ENCODE results near the gene CDC6. TPM values are rescaled to one million over a fixed set of nuclear protein-coding genes. Genes with fewer than 3 reads are reported as not detected.
A peak's percentile ranks its signal among the peaks of the same experiment; 100 is the strongest.

The CDC6 gene
- total and polyA plus RNA-seq, 5 donors from 2014 or later, result 0.59 to 5.7 (median 1.4) TPM; not detected in 1

GRCh38 chr17:40322358-40323315, 35.0 kb downstream of the CDC6 start:
- Histone ChIP-seq H3K36me3 (ENCODE audit: control insufficient read depth, insufficient read depth, low read length) (no peaks in the 10 kb centered on the region), H3K4me1 (ENCODE audit: control insufficient read depth, insufficient read depth, low read length, poor library complexity, severe bottlenecking) (peaks cover 94% of the 10 kb centered on the region), H3K9me3 (ENCODE audit: control insufficient read depth in 2 of 2, low read length in 2 of 2) (no peaks in the 10 kb centered on the region), H3K4me3 (ENCODE audit: low read depth, low read length) (peak overlapping the region; percentile 83), H3K27me3 (ENCODE audit: control insufficient read depth, insufficient read depth, low read length) (no peaks in the 10 kb centered on the region), H3K27ac (ENCODE audit: insufficient read depth, low read length, poor library complexity, severe bottlenecking) (peak overlapping the region; percentile 99)
- no peaks in the 10 kb centered on the region for H3K36me3 Mint-ChIP-seq
- H3K4me3 Mint-ChIP-seq, result peak overlapping the region; percentile 92 to 99 (median 96)
- H3K9me3 Mint-ChIP-seq, result peaks cover 0 to 7% (median 0%) of the 10 kb centered on the region in 7 donors
- H3K4me1 Mint-ChIP-seq, result peaks cover 0 to 93% (median 59%) of the 10 kb centered on the region in 4 donors
- peaks cover 22% of the 10 kb centered on the region for H3K27me3 Mint-ChIP-seq
- peak; percentile 93 to 97 (median 96) for DNase-seq
- peak; percentile 38 to 40 for ATAC-seq (ENCODE audit: low read depth in 2 of 2)
- peak overlapping the region; percentile 99 to 100 (median 100) for H3K27ac Mint-ChIP-seq

DNA sequence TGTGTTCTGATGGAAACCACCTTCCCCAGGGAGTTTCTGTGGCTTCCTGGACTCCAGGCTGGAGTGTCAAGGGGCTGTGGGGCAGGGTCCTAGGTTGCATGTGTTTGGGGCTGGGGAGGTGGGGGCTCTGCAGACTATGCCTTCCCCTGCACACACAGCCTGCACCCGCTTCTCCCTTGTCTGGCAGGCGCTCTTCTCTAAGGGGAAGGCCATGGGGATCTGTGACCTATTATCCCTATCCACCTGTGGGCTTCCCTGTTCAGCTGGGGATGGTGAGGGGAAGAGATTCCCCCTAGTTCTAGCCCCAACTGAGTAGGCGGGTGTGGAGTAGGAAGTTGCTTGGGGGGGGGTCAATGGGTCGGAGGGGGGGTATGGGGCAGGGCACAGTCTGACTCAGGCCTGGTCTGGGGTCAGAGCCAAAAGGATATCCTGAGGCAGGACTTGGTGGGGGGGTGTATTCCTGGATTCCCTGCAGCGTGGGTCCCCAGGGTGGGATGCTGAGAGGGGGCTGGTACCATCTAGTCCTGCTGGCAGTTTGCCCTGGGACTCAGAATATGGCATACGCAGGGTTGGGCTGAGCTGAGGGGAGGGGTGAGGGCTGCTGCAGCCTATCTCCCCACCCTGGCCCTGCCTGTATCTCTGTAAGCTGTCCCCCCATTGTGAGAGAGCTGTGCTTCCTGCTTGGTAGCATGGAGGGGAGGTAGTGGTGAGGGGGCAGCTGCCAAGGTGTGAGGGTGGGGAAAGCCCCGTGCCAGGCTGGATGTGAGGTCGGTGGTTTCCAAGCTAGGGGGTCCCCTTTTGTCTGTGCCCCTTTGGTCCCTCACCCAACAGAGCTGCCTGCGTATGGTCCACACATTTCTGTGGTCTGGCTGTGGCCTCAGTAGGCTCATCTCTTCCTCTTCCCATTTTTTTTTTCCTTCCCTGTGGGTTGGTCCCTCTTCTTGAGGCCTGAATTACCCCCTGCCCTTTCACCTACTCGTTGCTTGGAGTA, 36.0 kb downstream of the CDC6 start:
- Mint-ChIP-seq H3K4me3 (peak overlapping the region; percentile 95 to 99 (median 96)), H3K9me3 (peaks cover 0 to 7% (median 0%) of the 10 kb centered on the region in 7 donors)
- H3K27me3 ChIP-seq (ENCODE audit: control insufficient read depth, insufficient read depth, low read length), result no peaks in the 10 kb centered on the region

DNA sequence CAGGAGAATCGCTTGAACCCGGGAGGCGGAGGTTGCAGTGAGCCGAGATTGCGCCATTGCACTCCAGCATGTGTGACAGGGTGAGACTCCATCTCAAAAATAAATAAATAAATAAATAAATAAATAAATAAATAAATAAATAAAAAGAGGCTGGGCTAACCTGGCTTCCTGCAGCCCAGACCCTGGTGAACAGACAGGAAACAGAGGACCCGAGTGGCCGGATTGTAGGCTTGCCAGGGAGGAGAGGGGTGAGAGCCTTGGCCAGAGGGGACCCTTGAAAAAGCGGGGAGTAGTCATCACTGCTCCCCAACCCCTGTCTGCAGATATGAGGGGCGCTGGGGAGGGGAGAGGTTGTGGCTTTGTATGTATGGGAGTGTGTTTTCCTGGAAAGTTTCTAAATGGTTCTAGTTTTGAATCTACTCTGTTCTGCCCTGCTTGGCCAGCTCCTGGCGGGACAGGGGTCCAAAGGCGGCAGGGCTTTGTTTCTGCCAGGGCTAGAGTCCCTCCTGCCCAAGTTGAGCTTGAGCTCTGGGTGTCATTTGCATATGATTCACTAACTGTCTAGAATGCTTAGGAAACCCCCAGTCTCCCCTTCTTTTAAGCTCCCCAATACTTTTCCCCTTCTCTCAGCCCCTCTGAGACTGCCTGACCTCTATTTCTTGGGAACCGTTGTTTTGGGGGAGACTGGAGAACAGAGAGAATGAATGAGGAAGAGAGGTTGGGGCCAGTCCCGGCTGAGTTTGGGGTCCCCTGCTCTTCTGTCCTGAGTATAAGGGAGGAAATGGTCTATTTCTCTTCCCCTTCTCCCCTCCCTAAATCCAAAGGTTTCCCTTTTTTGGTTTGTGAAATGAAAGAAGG, 37.7 kb downstream of the CDC6 start:
- H3K4me1 ChIP-seq (ENCODE audit: control insufficient read depth, insufficient read depth, low read length, poor library complexity, severe bottlenecking), result peaks cover 98% of the 10 kb centered on the region
- H3K36me3 Mint-ChIP-seq, result no peaks in the 10 kb centered on the region
- peaks cover 0 to 7% (median 0%) of the 10 kb centered on the region in 7 donors for H3K9me3 Mint-ChIP-seq
- H3K27me3 ChIP-seq (ENCODE audit: control insufficient read depth, insufficient read depth, low read length), result no peaks in the 10 kb centered on the region
- peak overlapping the region; percentile 95 to 99 (median 96) for H3K4me3 Mint-ChIP-seq
- no peak for ATAC-seq (ENCODE audit: low read depth in 2 of 2)
- peak overlapping the region; percentile 99 for H3K27ac ChIP-seq (ENCODE audit: insufficient read depth, low read length, poor library complexity, severe bottlenecking)
- no peaks in the 10 kb centered on the region for H3K36me3 ChIP-seq (ENCODE audit: control insufficient read depth, insufficient read depth, low read length)
- H3K27me3 Mint-ChIP-seq, result peaks cover 25% of the 10 kb centered on the region
- peaks cover 14 to 96% (median 68%) of the 10 kb centered on the region in 4 donors for H3K4me1 Mint-ChIP-seq
- H3K9me3 ChIP-seq (ENCODE audit: control insufficient read depth in 2 of 2, low read length in 2 of 2), result no peaks in the 10 kb centered on the region
- peak in 2 of 3 donors; percentile 46 to 53 for DNase-seq
- peak overlapping the region; percentile 81 for H3K4me3 ChIP-seq (ENCODE audit: low read depth, low read length)
- peak overlapping the region; percentile 96 to 100 (median 100) for H3K27ac Mint-ChIP-seq

More for the DNA sequence above, 36.0 kb downstream of the CDC6 start:
- ATAC-seq (ENCODE audit: low read depth in 2 of 2), result peak; percentile 5
- Histone ChIP-seq H3K4me1 (ENCODE audit: control insufficient read depth, insufficient read depth, low read length, poor library complexity, severe bottlenecking) (peaks cover 99% of the 10 kb centered on the region), H3K36me3 (ENCODE audit: control insufficient read depth, insufficient read depth, low read length) (no peaks in the 10 kb centered on the region), H3K4me3 (ENCODE audit: low read depth, low read length) (peak overlapping the region; percentile 83), H3K9me3 (ENCODE audit: control insufficient read depth in 2 of 2, low read length in 2 of 2) (no peaks in the 10 kb centered on the region), H3K27ac (ENCODE audit: insufficient read depth, low read length, poor library complexity, severe bottlenecking) (peak overlapping the region; percentile 99)
- DNase-seq, result peak; percentile 59 to 85 (median 68)
- peaks cover 6 to 97% (median 65%) of the 10 kb centered on the region in 4 donors for H3K4me1 Mint-ChIP-seq
- peak overlapping the region; percentile 99 to 100 (median 100) for H3K27ac Mint-ChIP-seq
- H3K36me3 Mint-ChIP-seq, result no peaks in the 10 kb centered on the region
- H3K27me3 Mint-ChIP-seq, result peaks cover 24% of the 10 kb centered on the region

DNA sequence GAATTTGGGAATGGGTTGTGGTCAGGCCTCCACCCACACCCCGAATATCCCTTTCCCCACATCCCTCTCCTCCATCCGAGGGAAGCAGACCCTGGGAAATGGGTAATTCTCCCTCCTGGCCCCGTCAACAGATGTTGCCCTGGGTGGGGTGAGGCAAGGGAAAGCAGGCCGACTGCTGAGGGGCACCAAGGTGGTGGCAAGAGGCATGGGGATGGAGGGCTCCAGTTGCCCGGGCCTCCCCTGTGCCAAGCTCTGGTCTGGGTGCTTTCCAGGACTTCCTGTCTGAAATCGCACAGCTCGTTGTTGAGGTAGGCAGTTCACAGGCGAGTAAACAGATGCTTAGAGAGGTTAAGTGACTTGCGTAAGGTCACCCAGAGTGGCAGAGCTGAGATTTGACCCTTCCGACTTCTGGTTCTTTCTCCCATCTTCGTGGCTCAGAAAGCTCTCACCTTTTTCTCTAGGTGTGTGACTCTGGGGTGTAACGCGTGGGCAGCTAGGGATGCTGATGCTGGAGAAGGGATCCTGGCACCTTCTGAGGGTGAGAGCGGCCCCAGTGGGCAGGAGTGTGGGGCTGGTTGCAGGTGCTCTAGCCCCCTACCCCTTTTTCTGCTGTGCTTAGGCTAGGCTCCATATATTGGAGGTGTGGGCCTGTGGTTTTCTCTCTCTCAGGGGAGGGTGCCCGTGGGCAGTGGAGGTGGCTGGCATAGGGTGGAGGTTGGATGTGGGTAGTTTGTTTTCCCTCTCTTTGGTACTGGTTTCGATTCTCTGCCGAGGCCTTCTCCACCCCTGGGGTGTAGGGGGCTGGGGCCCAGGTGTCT, 38.5 kb downstream of the CDC6 start:
- peak overlapping the region; percentile 93 to 99 (median 96) for H3K4me3 Mint-ChIP-seq

DNA sequence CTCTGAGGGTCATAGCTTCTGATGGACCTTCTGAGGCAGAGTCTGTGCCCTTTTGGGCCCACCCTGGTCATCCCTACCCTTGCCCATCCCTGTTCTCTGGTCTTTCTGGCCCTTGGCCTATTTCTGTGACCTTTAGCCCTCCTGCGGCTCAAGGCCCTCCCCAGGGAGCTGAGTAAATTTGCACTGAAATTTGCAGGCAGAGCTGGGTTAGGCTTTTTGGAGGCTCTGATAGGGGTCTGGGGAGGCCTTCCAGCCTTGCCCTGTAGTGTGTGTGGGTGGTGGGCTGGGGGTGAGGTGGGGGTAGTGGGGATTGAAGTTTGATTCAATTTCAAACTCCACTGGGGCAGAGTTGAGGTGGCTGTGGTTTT, 39.1 kb downstream of the CDC6 start:
- H3K4me3 ChIP-seq (ENCODE audit: low read depth, low read length), result peak overlapping the region; percentile 81
- Mint-ChIP-seq H3K27me3 (peaks cover 23% of the 10 kb centered on the region), H3K36me3 (peaks cover 8% of the 10 kb centered on the region), H3K4me1 (peaks cover 14 to 95% (median 73%) of the 10 kb centered on the region in 4 donors), H3K4me3 (peak overlapping the region; percentile 93 to 99 (median 96)), H3K9me3 (peaks cover 0 to 7% (median 0%) of the 10 kb centered on the region in 7 donors), H3K27ac (peak overlapping the region; percentile 96 to 100 (median 100))
- H3K4me1 ChIP-seq (ENCODE audit: control insufficient read depth, insufficient read depth, low read length, poor library complexity, severe bottlenecking), result peaks cover 98% of the 10 kb centered on the region
- DNase-seq (no peak), ATAC-seq (ENCODE audit: low read depth in 2 of 2) (no peak)
- H3K9me3 ChIP-seq (ENCODE audit: control insufficient read depth in 2 of 2, low read length in 2 of 2), result no peaks in the 10 kb centered on the region
- no peaks in the 10 kb centered on the region for H3K27me3 ChIP-seq (ENCODE audit: control insufficient read depth, insufficient read depth, low read length)
- peaks cover 12% of the 10 kb centered on the region for H3K36me3 ChIP-seq (ENCODE audit: control insufficient read depth, insufficient read depth, low read length)
- peak overlapping the region; percentile 99 for H3K27ac ChIP-seq (ENCODE audit: insufficient read depth, low read length, poor library complexity, severe bottlenecking)

More for the DNA sequence above, 38.5 kb downstream of the CDC6 start:
- no peaks in the 10 kb centered on the region for H3K27me3 ChIP-seq (ENCODE audit: control insufficient read depth, insufficient read depth, low read length)
- peak overlapping the region; percentile 99 for H3K27ac ChIP-seq (ENCODE audit: insufficient read depth, low read length, poor library complexity, severe bottlenecking)
- no peaks in the 10 kb centered on the region for H3K9me3 ChIP-seq (ENCODE audit: control insufficient read depth in 2 of 2, low read length in 2 of 2)
- peaks cover 6% of the 10 kb centered on the region for H3K36me3 ChIP-seq (ENCODE audit: control insufficient read depth, insufficient read depth, low read length)
- peaks cover 98% of the 10 kb centered on the region for H3K4me1 ChIP-seq (ENCODE audit: control insufficient read depth, insufficient read depth, low read length, poor library complexity, severe bottlenecking)
- peak; percentile 60 to 88 (median 68) for DNase-seq
- Mint-ChIP-seq H3K36me3 (peaks cover 2% of the 10 kb centered on the region), H3K27me3 (peaks cover 25% of the 10 kb centered on the region), H3K4me1 (peaks cover 14 to 95% (median 70%) of the 10 kb centered on the region in 4 donors), H3K27ac (peak overlapping the region; percentile 96 to 100 (median 100)), H3K9me3 (peaks cover 0 to 7% (median 0%) of the 10 kb centered on the region in 7 donors)
- peak; percentile 33 to 35 for ATAC-seq (ENCODE audit: low read depth in 2 of 2)
- H3K4me3 ChIP-seq (ENCODE audit: low read depth, low read length), result peak overlapping the region; percentile 81

- H3K36me3 Mint-ChIP-seq, result peaks cover 8% of the 10 kb centered on the region
- Histone ChIP-seq H3K27ac (ENCODE audit: insufficient read depth, low read length, poor library complexity, severe bottlenecking) (peak overlapping the region; percentile 99), H3K4me1 (ENCODE audit: control insufficient read depth, insufficient read depth, low read length, poor library complexity, severe bottlenecking) (peaks cover 98% of the 10 kb centered on the region), H3K27me3 (ENCODE audit: control insufficient read depth, insufficient read depth, low read length) (no peaks in the 10 kb centered on the region), H3K4me3 (ENCODE audit: low read depth, low read length) (peak overlapping the region; percentile 81), H3K9me3 (ENCODE audit: control insufficient read depth in 2 of 2, low read length in 2 of 2) (no peaks in the 10 kb centered on the region), H3K36me3 (ENCODE audit: control insufficient read depth, insufficient read depth, low read length) (peaks cover 14% of the 10 kb centered on the region)
- DNase-seq, result peak in 1 of 3 donors; percentile 54
- H3K27me3 Mint-ChIP-seq, result peaks cover 18% of the 10 kb centered on the region
- peak overlapping the region; percentile 96 to 100 (median 100) for H3K27ac Mint-ChIP-seq
- H3K4me1 Mint-ChIP-seq, result peaks cover 14 to 93% (median 71%) of the 10 kb centered on the region in 4 donors
- peaks cover 0 to 7% (median 0%) of the 10 kb centered on the region in 7 donors for H3K9me3 Mint-ChIP-seq
- ATAC-seq (ENCODE audit: low read depth in 2 of 2), result no peak
- H3K4me3 Mint-ChIP-seq, result peak overlapping the region; percentile 91 to 97 (median 94)
Measured at GRCh38 chr17:40327244-40327729, 39.6 kb downstream of the CDC6 start.
